ENCODE results near the gene EYA4.

Gene EYA4

GRCh38 chr6:133223452-133224029 lies 17.6 kb upstream of the EYA4 start:
- no peaks in the 10 kb centered on the region for H3K9me3 ChIP-seq (ENCODE audit: control insufficient read depth, insufficient read depth, low read depth, low read length)
- no peak overlapping the region for H3K27ac ChIP-seq (ENCODE audit: extremely low read depth, low read depth, low read length)
- TF ChIP-seq KLF7 (tag by site-specific recombination; IDR thresholded peaks at IDR 0.05; ENCODE audit: borderline replicate concordance) (no peak), ZNF776 (tag by site-specific recombination; IDR thresholded peaks at IDR 0.05; ENCODE audit: borderline replicate concordance) (no peak), MZF1 (tag by site-specific recombination; IDR thresholded peaks at IDR 0.05; ENCODE audit: borderline replicate concordance) (no peak), ZBTB20 (tag by site-specific recombination; IDR thresholded peaks at IDR 0.05) (no peak), ZNF169 (tag by site-specific recombination; IDR thresholded peaks at IDR 0.05) (no peak), ZNF555 (tag by site-specific recombination; conservative IDR thresholded peaks at IDR 0.05) (no peak), KLF16 (tag by site-specific recombination; IDR thresholded peaks at IDR 0.05) (no peak)
- peaks cover 19% of the 10 kb centered on the region for H3K4me1 ChIP-seq (ENCODE audit: control insufficient read depth, insufficient read depth, low read length)
- ChIA-PET POLR2A (no interaction called here), CTCF (no interaction called here)
- H3K36me3 ChIP-seq (ENCODE audit: control insufficient read depth in 2 of 2, insufficient read depth in 1 of 2, low read length in 2 of 2) = no peaks in the 10 kb centered on the region
- H3K4me3 ChIP-seq (ENCODE audit: low read depth, low read length) = no peak overlapping the region

DNA sequence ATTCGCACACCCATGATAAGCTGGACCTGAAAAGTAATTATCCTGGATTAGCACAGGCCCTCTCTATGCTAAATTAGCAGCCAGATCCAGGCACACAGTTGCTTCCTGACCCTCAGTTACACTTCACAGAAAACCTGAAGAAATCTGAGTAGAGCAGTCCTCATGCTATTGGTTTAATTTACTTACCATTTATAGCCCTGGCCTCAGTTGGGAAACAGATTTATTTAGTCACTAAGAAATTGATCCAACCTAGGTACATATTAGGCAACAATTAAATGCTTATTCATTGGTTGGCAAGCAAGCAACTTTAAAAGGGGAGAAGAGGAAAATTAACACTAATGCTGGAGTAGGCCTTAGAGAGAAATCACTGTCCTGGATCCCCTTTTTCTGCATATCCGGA lies 15.6 kb upstream of the EYA4 start:
- TF ChIP-seq YY2 (tag by site-specific recombination; IDR thresholded peaks at IDR 0.05) = no peak
- TF ChIP-seq INSM2 (tag by site-specific recombination; IDR thresholded peaks at IDR 0.05) = no peak
- no peak for TF ChIP-seq ZNF19 (tag by site-specific recombination; IDR thresholded peaks at IDR 0.05; ENCODE audit: low read depth)
- no peak for TF ChIP-seq ZNF362 (tag by site-specific recombination; IDR thresholded peaks at IDR 0.05)
- TF ChIP-seq ZNF792 (tag by site-specific recombination; IDR thresholded peaks at IDR 0.05) = no peak
- no peak for TF ChIP-seq HOXD13 (CRISPR knock-in tag; IDR thresholded peaks at IDR 0.05; ENCODE audit: borderline replicate concordance)
- TF ChIP-seq ZNF174 (tag by site-specific recombination; IDR thresholded peaks at IDR 0.05) = no peak
- TF ChIP-seq GLI2 (tag by site-specific recombination; IDR thresholded peaks at IDR 0.05; ENCODE audit: borderline replicate concordance, low read depth) = no peak
- TF ChIP-seq TCF7L2 (IDR thresholded peaks at IDR 0.05; ENCODE audit: borderline replicate concordance, low read depth, low read length) = no peak
- no peak for TF ChIP-seq GFI1B (tag by site-specific recombination; IDR thresholded peaks at IDR 0.05)
- TF ChIP-seq ZNF501 (tag by site-specific recombination; IDR thresholded peaks at IDR 0.05) = no peak
- no peak for TF ChIP-seq BCL11A (tag by site-specific recombination; IDR thresholded peaks at IDR 0.05; ENCODE audit: low read depth)
- no peak for TF ChIP-seq ZBTB7A (tag by site-specific recombination; IDR thresholded peaks at IDR 0.05; ENCODE audit: low read depth)
- no peak for TF ChIP-seq ZNF155 (tag by site-specific recombination; IDR thresholded peaks at IDR 0.05)
- TF ChIP-seq ZNF324 (tag by site-specific recombination; IDR thresholded peaks at IDR 0.05) = no peak
- ChIA-PET POLR2A (no interaction called here), CTCF (interaction anchor here (1.0 kb wide), 1 partner anchor 10 kb away, joined by 3 read pairs; no protein-coding TSS in a partner anchor)
- Histone ChIP-seq H3K27ac (ENCODE audit: extremely low read depth, low read depth, low read length) (no peak overlapping the region), H3K4me1 (ENCODE audit: control insufficient read depth, insufficient read depth, low read length) (peaks cover 22% of the 10 kb centered on the region), H3K4me3 (ENCODE audit: low read depth, low read length) (no peak overlapping the region), H3K9me3 (ENCODE audit: control insufficient read depth, insufficient read depth, low read depth, low read length) (no peaks in the 10 kb centered on the region), H3K36me3 (ENCODE audit: control insufficient read depth in 2 of 2, insufficient read depth in 1 of 2, low read length in 2 of 2) (no peaks in the 10 kb centered on the region)
